GM19467 (cell line): ENCODE measurements around the gene GRIP1.

Source experiments
- ATAC-seq: cut with Tn5 transposase; IDR thresholded peaks from one replicate; pipeline ENCODE4 v1.9.1; 2021; ENCODE audit warnings: mild to moderate bottlenecking, moderate library complexity; ENCODE audit not compliant: unreplicated experiment

The GRIP1 gene

DNA sequence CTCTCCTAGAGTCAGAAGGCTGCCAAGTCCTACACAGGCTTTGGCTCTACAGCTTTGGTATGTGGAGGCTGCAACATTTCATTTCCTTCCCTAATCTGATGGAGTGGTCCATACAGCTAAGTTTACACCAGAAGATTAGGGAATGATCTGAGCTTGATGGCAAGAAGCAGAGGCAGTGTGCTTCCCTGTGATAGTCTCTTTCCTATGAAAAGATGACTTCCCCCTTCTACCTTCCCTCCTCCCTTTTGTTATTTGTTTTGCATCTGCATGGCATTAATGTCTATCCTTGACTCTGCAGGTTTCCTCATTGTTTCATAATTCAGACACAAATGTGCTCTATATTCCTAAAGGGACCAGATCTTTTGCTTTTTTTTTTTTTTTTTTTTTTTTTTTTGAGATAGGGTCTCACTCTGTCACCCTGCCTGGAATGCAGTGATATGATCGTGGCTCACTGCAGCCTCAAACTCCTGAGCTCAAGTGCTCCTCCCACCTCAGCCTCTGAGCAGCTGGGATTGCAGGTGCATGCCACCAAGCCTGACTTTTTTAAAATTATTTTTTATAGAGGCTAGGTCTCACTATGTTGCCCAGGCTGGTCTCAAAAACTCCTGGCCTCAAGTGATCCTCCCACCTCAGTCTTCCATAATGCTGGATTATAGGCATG is 76.3 kb downstream of the GRIP1 start:
- ATAC-seq, result no peak

DNA sequence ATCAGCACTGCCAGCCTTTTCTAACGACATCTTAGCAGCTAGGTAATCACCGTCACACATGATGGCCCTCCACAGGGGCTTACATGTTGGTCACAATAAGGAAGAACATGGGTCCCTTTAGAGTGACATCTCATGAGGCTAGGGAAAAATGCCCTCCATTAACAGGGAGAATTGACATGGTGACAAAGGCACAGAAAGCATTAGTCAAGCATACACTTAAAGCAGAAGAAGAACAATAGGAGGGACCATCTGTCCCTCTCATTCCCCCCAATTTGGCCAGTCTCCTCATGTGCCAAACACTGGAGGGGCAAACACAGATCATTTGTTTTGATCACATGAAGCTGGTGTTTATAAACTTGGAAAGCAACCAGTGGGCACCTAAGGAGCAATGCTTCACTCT is 78.0 kb downstream of the GRIP1 start:
- ATAC-seq, result no peak

DNA sequence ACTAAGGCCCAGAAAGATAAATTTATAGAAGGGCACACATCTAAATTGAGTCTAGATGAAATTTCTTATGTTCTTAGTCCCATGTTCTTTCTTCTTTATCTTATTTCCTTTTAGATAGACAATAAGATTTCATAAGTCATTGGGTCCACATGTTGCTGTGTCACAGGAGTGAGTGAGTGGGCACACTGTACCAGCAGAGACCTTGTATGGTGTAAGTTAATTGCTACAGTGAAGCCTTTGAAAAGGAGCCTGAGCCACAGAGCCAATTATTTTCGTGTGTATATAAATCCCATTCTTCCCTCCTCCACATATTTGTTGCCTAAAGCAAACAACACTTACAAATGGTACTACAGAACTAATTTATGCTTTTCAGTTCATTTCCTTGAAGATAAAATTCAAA is 79.1 kb downstream of the GRIP1 start:
- no peak for ATAC-seq

DNA sequence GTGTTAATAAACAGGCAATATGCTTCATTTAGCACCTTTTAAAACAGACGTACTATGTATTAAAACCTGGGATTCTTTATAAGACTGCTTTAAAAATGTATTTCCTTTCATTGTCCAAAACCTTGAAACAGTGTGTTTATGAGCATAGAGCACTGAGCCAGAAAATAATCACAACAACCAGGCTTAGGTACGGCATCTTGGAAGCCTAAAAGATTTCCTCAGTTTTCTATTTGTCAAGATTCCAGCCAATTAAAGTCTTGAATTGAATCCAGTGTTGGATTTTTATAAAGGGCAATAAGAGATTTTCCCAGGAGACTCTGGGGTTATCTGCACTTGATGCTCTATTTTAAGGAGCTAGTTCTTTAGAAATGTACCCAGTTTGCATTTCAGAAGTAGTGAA is 80.3 kb downstream of the GRIP1 start:
- ATAC-seq, result no peak

DNA sequence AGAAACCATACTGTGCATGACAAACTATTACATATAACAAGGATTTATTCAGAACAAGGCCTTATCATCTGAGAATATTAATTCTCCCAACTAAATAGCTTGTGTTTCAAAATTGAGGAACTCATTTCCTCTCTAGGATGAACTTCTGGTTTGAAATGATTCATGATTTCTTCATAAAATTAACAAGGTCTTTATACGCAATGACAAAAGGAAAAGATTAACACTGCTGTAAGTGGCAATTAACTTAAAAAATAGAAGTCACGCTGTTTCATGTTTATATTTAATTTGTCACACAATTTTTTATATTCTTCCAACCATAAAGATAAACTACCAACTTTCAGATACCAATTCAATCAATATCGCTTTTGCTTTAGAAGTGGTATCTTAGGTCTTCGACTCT is 80.8 kb downstream of the GRIP1 start:
- ATAC-seq, result no peak

DNA sequence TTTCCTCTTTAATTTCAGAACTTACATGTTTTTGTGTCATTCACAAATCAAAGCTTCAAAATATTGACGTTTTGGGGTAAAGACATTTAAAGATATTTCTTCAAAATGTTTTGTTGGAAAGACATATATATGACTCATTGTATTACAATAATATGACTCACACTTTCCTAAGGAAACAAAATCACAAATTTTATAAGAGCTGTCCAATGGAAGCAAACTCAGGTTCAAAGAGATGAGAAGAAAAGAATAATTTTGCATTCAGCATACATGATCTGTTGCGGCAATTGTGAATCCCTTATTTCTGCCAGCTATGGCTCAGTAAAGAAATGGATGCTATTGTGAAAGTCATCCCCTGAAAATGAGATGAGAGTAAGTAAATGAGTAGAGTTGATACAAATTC is 82.7 kb downstream of the GRIP1 start:
- ATAC-seq, result no peak

DNA sequence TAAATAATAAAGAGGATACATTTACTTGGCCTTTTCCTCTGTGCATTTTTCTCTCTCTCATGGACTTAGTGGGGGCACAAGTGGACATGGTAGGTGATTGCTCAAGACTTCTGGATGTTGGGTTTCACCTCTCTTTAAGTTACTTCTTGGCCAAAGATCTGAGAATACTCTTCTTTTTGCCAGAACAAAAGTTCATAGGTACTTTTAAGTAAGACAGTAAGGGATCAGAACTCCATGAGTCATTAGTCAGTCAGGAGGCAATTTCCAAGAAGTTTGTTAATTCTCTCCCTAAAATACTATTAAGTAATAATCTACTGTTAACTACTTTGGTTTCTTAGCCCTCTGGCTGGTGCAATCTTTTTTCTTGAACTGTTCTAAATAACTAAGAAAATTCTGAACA is 84.2 kb downstream of the GRIP1 start:
- ATAC-seq, result no peak

DNA sequence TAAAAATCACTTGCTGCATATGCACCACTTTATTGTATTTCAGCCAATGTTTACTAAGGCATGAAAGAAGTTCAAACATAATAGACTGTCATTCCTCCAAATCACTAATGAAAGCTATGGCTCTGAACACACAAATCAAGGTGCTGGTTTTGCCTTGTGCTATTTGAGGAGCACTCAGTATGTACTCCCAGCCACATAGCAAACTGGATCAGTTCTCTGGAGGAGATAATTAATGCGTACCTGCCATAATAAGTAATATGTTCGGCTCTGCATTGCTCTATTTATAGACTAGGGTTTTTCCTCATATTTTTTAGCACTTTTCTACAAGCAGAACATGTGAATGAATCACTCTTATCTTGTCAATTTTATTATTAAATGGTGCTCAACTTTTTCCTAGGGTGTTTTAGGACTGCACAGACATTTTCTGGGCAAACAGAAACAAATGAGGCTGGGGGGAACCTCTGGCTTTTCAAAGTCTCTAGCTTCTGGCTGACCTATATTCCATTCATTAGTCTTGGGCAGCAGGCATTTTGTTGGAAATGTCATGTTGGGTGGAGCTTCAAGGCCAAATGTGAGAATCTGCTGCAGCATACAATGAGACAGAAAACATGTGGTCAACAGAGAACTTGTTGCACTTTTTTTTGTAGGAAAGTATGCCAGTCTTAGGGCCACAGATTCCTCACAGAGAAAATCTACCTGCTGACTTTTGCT is 88.4 kb downstream of the GRIP1 start:
- ATAC-seq, result no peak

DNA sequence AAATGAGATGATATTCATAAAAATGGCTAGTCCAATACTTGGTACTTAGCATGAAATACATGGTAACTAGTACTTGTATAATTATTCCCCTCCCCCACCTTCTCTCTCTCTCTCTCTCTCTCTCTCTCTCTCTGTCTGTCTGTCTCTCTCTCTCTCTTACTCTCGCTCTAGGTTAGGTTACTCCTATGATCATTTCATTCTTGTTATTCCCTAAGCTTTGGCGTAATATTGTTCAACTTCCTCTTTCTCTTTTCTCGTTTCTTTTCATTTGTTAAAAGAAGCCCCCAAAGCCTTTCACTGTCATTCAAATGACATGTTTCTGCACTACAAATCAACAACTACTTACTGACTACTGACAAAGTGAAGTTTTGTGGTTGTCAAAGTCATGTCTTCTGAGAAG is 89.8 kb downstream of the GRIP1 start:
- no peak for ATAC-seq

DNA sequence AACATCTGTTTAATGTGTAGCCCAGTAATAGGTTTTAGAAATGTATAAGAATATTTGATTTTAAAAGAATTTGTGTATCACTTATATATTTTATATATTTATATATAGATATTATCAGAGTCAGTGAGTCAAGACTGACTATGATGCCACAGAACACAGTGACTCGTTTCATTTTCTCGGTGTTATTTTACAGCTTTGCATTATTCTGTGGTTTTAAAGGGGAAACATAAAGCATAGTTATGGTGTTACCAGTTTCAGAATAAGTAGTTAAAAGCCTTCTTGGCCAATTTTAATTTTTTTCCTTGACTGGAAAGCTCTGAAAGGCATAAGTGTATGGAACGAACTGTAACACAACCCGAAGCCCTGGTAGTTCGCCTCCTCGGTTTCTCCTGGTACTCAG is 91.0 kb downstream of the GRIP1 start:
- ATAC-seq, result no peak

DNA sequence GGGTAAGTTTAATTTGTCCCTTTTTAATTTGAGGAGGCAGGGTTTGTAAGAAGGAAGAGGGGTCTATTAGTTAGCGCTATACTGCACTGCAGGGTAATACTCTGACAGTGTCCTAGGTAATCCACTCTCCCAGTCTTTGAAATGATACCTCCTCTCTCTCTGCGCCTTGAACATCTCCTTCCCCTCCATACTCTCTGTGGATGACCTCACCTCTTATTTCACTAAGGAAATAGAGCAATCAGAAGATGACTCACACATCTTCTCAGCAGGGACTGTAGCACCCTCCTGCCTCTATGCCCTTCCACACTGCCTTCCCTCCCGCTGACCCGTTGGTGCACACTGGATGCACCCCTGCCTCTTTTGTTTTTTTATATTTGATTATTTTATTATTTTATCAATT is 94.2 kb downstream of the GRIP1 start:
- no peak for ATAC-seq

DNA sequence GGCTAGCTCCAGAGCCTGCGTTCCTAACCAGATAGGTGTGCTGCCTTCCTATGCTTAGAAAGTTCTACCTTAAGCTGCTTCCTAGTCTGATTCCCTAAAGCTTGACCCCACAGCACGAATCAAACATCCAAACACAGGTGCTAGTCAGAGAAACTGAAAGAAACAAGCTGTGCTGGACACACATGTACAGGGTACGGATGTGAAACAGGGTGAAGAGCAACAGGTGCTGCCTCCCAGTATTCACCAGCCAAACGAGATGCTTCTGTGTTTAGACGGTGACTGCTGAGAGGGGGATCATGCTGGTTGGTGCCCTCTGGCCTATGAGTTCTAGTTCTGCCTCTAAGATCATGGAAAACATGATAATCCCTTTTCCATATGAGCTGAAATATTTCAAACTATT is 105.3 kb downstream of the GRIP1 start:
- ATAC-seq, result no peak

DNA sequence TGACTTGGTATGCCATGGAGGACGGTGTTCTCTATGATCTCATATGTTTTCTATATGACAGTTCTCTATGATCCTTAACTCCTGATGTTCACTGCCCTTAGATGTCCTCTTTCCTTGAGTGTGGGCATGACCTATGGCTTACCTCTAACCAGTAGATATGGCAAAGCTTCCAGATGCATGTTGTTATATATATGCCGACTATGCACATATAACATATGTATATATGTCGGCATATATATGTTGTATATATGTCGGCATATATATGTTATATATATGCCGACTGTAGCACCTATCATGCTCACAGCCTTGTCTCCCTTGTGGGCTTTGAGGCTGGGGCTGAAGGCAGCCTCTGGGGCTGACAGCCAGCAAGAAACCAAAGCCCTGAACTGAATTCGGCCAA is 106.0 kb downstream of the GRIP1 start:
- ATAC-seq, result no peak

DNA sequence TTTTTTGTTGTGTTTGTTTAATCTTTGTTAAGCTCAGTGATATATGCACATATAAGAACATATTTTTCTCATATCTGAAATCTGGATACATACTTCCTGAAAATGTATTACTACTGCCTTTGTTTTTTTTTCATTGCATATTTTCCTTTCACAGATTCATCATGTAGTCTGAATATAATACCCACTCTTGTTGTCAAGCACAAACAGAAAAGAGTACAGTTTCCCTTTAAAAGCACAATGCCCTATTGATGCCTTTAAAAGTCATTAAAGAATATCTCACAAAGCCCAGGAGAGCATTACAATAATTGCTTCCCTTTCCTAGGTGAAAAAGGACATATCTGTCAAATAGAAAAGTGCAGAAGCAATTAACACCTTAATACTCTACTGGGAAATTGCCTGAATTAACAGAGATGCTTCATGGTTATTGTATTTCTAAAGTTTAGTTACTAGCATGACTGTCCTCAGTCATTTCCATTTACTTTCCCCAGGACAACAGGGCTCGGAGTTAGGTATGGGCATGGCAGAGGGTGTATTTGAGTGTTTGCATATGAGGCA is 107.4 kb downstream of the GRIP1 start:
- no peak for ATAC-seq

DNA sequence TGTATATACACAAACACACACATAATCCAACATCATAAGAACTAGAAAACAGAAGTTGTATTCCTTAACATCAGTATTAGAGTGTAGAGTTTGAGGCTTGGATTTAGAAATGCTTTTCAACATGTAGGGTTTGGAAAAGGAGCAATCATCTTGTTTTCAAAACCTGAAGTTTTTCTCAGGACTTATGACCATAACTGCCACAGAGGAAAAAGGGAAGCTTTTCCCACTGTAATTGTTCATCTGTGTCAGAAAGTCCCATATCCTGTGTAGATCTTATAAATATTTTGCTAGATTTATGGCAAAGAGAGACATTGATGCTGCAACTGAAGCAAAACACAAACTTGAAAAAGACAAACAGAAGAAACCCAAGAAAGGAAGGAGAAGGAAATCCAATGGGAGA is 115.7 kb downstream of the GRIP1 start:
- no peak for ATAC-seq

DNA sequence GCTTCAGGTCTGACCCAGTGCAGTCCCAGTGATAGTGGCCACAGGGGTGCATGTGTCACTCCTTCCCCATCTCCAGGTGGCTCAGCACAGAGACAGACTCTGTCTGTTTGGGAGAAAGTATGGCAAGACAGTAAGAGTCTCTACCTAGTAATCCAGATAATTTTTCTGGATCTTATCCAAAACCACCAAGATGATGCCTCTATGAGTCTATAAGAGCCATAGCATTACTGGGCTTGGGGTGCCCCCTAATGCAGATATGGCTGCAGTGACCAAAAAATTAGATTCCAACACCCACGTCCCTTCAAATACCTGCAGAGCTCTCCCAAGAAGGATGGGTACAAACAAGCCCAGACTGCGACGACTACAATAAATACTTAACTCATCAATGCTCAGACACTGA is 123.8 kb downstream of the GRIP1 start:
- no peak for ATAC-seq

DNA sequence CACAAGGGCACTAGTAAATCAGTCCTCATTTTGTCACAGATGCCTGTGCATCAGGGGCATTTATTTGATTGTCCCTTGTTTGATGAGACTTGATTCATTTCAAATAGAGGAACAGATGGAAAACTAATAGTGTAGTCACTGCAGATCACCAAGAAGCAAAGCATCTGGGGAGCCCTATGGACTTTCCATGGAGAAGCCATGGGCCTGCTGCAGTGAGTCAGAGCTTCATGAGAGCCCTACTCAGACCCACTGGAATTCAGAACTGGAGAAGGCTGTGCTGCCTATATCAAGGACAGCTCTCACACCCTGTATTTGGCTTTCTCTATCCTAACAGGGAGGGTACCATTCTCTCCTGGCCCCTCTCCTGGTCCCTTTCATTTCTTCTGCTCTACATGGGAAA is 126.2 kb downstream of the GRIP1 start:
- ATAC-seq, result no peak

DNA sequence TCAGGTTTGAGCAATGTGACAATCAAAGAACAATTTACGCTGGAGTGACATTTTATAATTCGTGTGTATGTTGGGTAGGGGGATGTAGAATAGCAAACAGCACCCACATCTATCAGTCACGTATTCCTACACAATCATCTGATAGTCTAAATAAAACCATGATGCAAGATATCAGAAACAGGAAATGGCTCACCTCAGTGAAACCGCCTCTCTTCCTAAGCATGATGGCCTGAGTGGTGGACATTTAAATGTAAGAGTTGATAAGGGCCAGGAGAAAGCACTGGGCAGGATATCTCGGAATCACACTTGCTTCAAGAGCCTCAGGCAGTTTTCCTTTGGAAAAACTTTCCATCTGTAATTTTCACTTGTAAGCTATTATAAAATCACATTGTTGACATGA is 128.2 kb downstream of the GRIP1 start:
- no peak for ATAC-seq

DNA sequence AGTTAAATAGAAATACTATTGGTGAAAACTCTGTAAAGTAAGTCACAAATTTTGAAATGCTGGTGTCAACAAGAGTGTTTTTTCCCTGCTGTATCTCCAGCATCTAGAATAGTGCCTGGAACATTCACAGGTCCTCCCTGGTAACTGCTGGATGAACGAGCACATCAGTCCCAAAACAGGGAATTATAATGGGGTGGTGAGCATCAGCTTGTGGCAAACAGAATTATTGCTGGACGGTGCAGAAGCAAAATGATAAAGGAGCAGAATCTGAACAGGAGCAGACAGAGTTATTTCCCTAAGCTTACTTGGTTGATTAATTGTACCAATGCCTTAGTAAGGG is 129.9 kb downstream of the GRIP1 start:
- ATAC-seq, result no peak

DNA sequence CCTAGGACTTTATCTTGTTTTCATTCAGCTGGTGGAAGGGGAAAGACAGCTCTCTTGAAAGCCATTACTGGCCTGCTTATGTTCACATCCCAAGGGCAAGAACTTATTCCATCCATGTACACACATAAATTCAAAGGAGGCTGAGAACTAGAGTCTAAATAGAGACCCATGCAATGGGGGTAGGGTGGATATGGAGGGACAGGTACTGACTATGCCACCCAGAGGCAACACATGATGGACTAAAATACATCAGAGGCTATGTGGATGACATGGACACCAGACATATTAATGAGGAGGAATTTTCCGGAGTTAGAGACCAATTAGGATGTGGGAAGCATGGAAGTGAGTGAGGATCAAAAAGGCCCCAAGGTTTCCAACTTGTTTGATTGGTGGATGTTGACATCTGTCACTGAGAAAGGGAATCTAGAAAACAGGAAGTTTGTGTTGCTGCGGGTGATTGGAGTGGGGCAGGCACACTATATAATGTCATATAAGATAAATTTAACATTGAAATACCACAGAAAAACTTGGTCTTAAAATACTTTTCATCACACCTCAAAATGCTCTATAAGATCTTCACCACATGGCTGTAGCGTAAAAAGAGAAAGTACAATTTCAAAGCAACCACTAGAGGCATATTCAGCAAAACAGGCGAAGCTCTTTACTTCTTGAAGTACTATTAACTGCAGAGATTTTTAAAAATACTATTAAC is 130.4 kb downstream of the GRIP1 start:
- ATAC-seq, result no peak

DNA sequence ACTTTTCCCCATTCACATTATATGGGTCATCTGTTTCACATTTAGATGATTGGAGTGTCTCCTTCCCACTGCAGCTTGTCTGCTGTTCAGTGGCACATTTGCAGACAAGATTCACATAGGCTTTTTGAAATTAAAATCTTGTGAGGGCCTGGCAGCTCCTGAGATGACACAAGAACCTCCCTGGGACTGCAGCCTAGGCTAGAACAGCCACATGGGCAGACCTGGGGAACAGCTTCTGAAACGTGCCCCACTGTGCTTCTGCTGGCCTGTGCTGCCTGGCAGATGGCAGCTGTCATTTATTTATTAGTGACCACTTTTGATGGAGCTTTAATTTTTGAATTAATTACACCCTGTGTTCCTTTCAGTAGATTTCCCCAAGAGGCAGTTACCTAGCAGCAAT is 137.4 kb downstream of the GRIP1 start:
- ATAC-seq, result no peak

DNA sequence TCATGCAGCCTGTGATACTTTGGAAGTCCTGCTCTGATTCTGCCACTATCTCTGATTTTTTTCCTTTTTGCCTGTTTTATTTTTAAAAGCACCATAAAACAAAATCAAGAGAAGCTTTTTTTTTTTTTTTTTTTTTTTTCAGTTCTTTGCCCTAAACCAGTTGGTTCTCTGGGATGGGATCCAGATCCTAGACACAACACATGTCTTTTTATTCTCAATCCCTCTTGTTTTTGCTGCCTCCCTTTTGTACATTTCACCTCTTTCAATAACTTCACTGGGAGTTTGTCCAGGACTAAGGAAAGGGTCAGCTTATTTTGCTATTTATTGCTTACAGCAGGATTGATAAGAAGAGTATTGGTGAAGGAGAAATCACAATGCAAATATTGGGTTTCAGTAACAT is 139.4 kb downstream of the GRIP1 start:
- ATAC-seq, result no peak
